CD8-positive, alpha-beta memory T cell (primary cell): ENCODE measurements around the gene SPTB. TPM values are rescaled to one million over a fixed set of nuclear protein-coding genes. Genes with fewer than 3 reads are reported as not detected.
A peak's percentile ranks its signal among the peaks of the same experiment; 100 is the strongest.

ENCODE experiments used
- CTCF ChIA-PET: fragments of 350-600 bp; sonication (Branson Sonifier 250); formaldehyde crosslinking; loops from one replicate; lab custom pipeline; 2021; ENCODE audit warnings: antibody characterized with exemption; lab: Charles Lee
- POLR2A ChIA-PET: fragments of 350-600 bp; sonication (Branson Sonifier 250); formaldehyde crosslinking; loops from one replicate; lab custom pipeline; 2021; ENCODE audit warnings: antibody characterized with exemption; lab: Charles Lee
- DNase-seq, 5 donors: peaks; one replicate each; pipeline versions ENCODE4 v3.0.0 to v3.0.0-alpha.2; 2020 to 2022; ENCODE audit warnings: mixed read lengths in 1 of 5
- H3K27ac ChIP-seq: one replicate; pipeline ENCODE4 v1.7.0; 2013; ENCODE audit warnings: low read depth, mild to moderate bottlenecking, low read length, moderate library complexity
- H3K27me3 ChIP-seq: 2 replicates; pipeline ENCODE4 v1.7.0; 2013; ENCODE audit warnings: low read length, mild to moderate bottlenecking; ENCODE audit not compliant: insufficient read depth, poor library complexity, severe bottlenecking
- H3K36me3 ChIP-seq: 2 replicates; pipeline ENCODE4 v1.7.0; 2013; ENCODE audit warnings: mild to moderate bottlenecking, low read length, moderate library complexity; ENCODE audit not compliant: insufficient read depth
- H3K4me1 ChIP-seq: 2 replicates; pipeline ENCODE4 v1.7.0; 2013; ENCODE audit warnings: mild to moderate bottlenecking, low read length, moderate library complexity; ENCODE audit not compliant: insufficient read depth
- H3K4me3 ChIP-seq: 2 replicates; pipeline ENCODE4 v1.7.0; 2013; ENCODE audit warnings: mild to moderate bottlenecking, low read length
- H3K9me3 ChIP-seq: 2 replicates; pipeline ENCODE4 v1.7.0; 2013; ENCODE audit warnings: mild to moderate bottlenecking, low read length
- H3K27ac Mint-ChIP-seq, 8 donors: one replicate each; pipeline ENCODE4 v1.8.0; 2020 to 2021; ENCODE audit warnings: mixed read lengths in 8 of 8, mild to moderate bottlenecking in 6 of 8, inconsistent platforms in 3 of 8, moderate library complexity in 3 of 8
- H3K27me3 Mint-ChIP-seq, 2 donors: one replicate each; pipeline ENCODE4 v1.8.0; 2020 to 2021; ENCODE audit warnings: mixed read lengths in 2 of 2, mild to moderate bottlenecking in 1 of 2, moderate library complexity in 1 of 2
- H3K36me3 Mint-ChIP-seq, 3 donors: one replicate each; pipeline ENCODE4 v1.8.0; 2020 to 2021; ENCODE audit warnings: mixed read lengths in 3 of 3, inconsistent platforms in 1 of 3, mild to moderate bottlenecking in 1 of 3
- H3K4me1 Mint-ChIP-seq, 3 donors: one replicate each; pipeline ENCODE4 v1.8.0; 2020 to 2021; ENCODE audit warnings: mixed read lengths in 3 of 3, inconsistent platforms in 1 of 3, mild to moderate bottlenecking in 1 of 3
- H3K4me3 Mint-ChIP-seq, 7 donors: one replicate each; pipeline ENCODE4 v1.8.0; 2020 to 2021; ENCODE audit warnings: mixed read lengths in 7 of 7, mild to moderate bottlenecking in 6 of 7, moderate library complexity in 4 of 7, inconsistent platforms in 2 of 7
- H3K9me3 Mint-ChIP-seq, 5 donors: one replicate each; pipeline ENCODE4 v1.8.0; 2020 to 2022; ENCODE audit warnings: mixed read lengths in 5 of 5, mild to moderate bottlenecking in 3 of 5, moderate library complexity in 2 of 5, inconsistent platforms in 1 of 5
- polyA plus RNA-seq: library from polyadenylated mRNA; unstranded; fragments of 300-500 nt; fragmentation: Illumina TruSeq; gene quantifications from one replicate; pipeline ENCODE4 v1.2.3, GENCODE V29; 2021
- total RNA-seq, 2 experiments: library from RNA; stranded (reverse); gene quantifications; one replicate each; pipeline ENCODE4 v1.2.3, GENCODE V29; 2021

The SPTB gene
- total and polyA plus RNA-seq, 3 experiments from 2014 or later = 0.09 to 0.18 (median 0.15) TPM

- peak overlapping the region in 1 of 7 donors; percentile 55 for H3K4me3 Mint-ChIP-seq
- Histone ChIP-seq H3K9me3 (peaks cover 5% of the 10 kb centered on the region), H3K27ac (no peak overlapping the region), H3K27me3 (no peaks in the 10 kb centered on the region), H3K4me1 (peaks cover 22% of the 10 kb centered on the region), H3K36me3 (no peaks in the 10 kb centered on the region), H3K4me3 (no peak overlapping the region)
- peaks cover 0 to 10% of the 10 kb centered on the region in 2 donors for H3K27me3 Mint-ChIP-seq
- H3K9me3 Mint-ChIP-seq = peaks cover 8 to 18% (median 11%) of the 10 kb centered on the region in 5 donors
- peak overlapping the region in 6 of 8 donors; percentile 21 to 95 (median 82) for H3K27ac Mint-ChIP-seq
- H3K36me3 Mint-ChIP-seq = peaks cover 0 to 16% (median 7%) of the 10 kb centered on the region in 3 donors
- ChIA-PET CTCF (no interaction called here), POLR2A (no interaction called here)
- DNase-seq = no peak
- peaks cover 60 to 97% (median 85%) of the 10 kb centered on the region in 3 donors for H3K4me1 Mint-ChIP-seq
Observed at GRCh38 chr14:64713677-64714076, 166.0 kb downstream of the SPTB start.

DNA sequence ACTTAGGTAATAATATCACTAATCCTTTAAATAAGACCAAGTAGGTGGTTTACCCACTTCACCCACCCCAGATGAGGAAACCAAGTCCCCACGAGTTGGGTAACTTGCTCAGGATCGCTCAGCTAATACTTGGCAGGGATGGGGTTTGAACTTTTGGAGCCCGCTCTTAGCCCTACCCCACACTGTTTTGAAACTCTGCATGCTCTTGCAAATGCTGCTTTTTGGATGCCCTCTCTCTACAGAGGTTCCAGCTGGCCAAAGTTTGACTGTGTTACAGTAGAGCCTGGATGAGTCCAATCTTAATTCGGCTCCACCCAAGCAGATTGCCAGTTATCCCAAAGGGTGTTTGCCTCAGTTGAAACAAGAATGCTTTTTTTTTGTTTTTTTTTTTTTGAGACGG, 168.7 kb downstream of the SPTB start:
- H3K27ac ChIP-seq = no peak overlapping the region
- H3K36me3 ChIP-seq = no peaks in the 10 kb centered on the region
- H3K9me3 ChIP-seq = peaks cover 5% of the 10 kb centered on the region
- Mint-ChIP-seq H3K9me3 (peaks cover 8 to 18% (median 11%) of the 10 kb centered on the region in 5 donors), H3K4me1 (peaks cover 61 to 94% (median 81%) of the 10 kb centered on the region in 3 donors), H3K4me3 (peak overlapping the region in 3 of 7 donors; percentile 12 to 52 (median 43)), H3K27me3 (peaks cover 3 to 18% of the 10 kb centered on the region in 2 donors), H3K36me3 (peaks cover 0 to 16% (median 7%) of the 10 kb centered on the region in 3 donors), H3K27ac (peak overlapping the region in 6 of 8 donors; percentile 17 to 98 (median 79))
- no peaks in the 10 kb centered on the region for H3K27me3 ChIP-seq
- CTCF ChIA-PET = no interaction called here
- H3K4me1 ChIP-seq = peaks cover 44% of the 10 kb centered on the region
- no peak overlapping the region for H3K4me3 ChIP-seq
- POLR2A ChIA-PET = interaction anchor here (0.6 kb wide), 1 partner anchor 1648 kb away, joined by 4 read pairs; no protein-coding TSS in a partner anchor
- DNase-seq = no peak

GRCh38 chr14:64709126-64709525, 170.6 kb downstream of the SPTB start:
- CTCF ChIA-PET = interaction anchor here (0.9 to 1.5 kb wide), 5 partner anchors 8 to 72 kb away, joined by 3 to 5 read pairs (median 3); no protein-coding TSS in a partner anchor
- peak overlapping the region; percentile 58 to 91 (median 76) for H3K4me3 Mint-ChIP-seq
- Histone ChIP-seq H3K27ac (peak overlapping the region; percentile 28), H3K4me1 (peaks cover 54% of the 10 kb centered on the region), H3K36me3 (no peaks in the 10 kb centered on the region), H3K4me3 (peak overlapping the region; percentile 43), H3K27me3 (no peaks in the 10 kb centered on the region), H3K9me3 (peaks cover 3% of the 10 kb centered on the region)
- H3K27ac Mint-ChIP-seq = peak overlapping the region; percentile 74 to 98 (median 92)
- peaks cover 64 to 86% (median 74%) of the 10 kb centered on the region in 3 donors for H3K4me1 Mint-ChIP-seq
- POLR2A ChIA-PET = interaction anchor here (1.6 to 1.8 kb wide), 2 partner anchors 8 to 14 kb away, joined by 5 to 6 read pairs; no protein-coding TSS in a partner anchor
- DNase-seq = no peak
- H3K9me3 Mint-ChIP-seq = peaks cover 5 to 15% (median 10%) of the 10 kb centered on the region in 5 donors
- peaks cover 0 to 11% (median 5%) of the 10 kb centered on the region in 3 donors for H3K36me3 Mint-ChIP-seq
- H3K27me3 Mint-ChIP-seq = peaks cover 6 to 29% of the 10 kb centered on the region in 2 donors

GRCh38 chr14:64708148-64709004, 171.3 kb downstream of the SPTB start:
- peaks cover 3 to 9% (median 5%) of the 10 kb centered on the region in 5 donors for H3K9me3 Mint-ChIP-seq
- H3K27me3 ChIP-seq = peaks cover 5% of the 10 kb centered on the region
- H3K36me3 ChIP-seq = no peaks in the 10 kb centered on the region
- H3K4me3 ChIP-seq = peak overlapping the region; percentile 43
- no peaks in the 10 kb centered on the region for H3K9me3 ChIP-seq
- ChIA-PET POLR2A (interaction anchor here (1.6 to 1.8 kb wide), 2 partner anchors 9 to 15 kb away, joined by 5 to 6 read pairs; no protein-coding TSS in a partner anchor), CTCF (interaction anchor here (0.8 to 2.1 kb wide), 6 partner anchors 9 to 71 kb away, joined by 3 to 5 read pairs (median 4); no protein-coding TSS in a partner anchor)
- H3K27ac Mint-ChIP-seq = peak overlapping the region; percentile 74 to 98 (median 92)
- DNase-seq = peak in 2 of 5 donors; percentile 31 to 43
- H3K4me1 Mint-ChIP-seq = peaks cover 67 to 85% (median 73%) of the 10 kb centered on the region in 3 donors
- H3K4me1 ChIP-seq = peaks cover 60% of the 10 kb centered on the region
- peak overlapping the region; percentile 28 for H3K27ac ChIP-seq
- peak overlapping the region; percentile 58 to 91 (median 76) for H3K4me3 Mint-ChIP-seq
- H3K36me3 Mint-ChIP-seq = peaks cover 0 to 5% (median 5%) of the 10 kb centered on the region in 3 donors
- H3K27me3 Mint-ChIP-seq = peaks cover 12 to 34% of the 10 kb centered on the region in 2 donors

GRCh38 chr14:64707661-64708060, 172.0 kb downstream of the SPTB start:
- POLR2A ChIA-PET = interaction anchor here (1.8 kb wide), 1 partner anchor 10 kb away, joined by 5 read pairs; no protein-coding TSS in a partner anchor

DNA sequence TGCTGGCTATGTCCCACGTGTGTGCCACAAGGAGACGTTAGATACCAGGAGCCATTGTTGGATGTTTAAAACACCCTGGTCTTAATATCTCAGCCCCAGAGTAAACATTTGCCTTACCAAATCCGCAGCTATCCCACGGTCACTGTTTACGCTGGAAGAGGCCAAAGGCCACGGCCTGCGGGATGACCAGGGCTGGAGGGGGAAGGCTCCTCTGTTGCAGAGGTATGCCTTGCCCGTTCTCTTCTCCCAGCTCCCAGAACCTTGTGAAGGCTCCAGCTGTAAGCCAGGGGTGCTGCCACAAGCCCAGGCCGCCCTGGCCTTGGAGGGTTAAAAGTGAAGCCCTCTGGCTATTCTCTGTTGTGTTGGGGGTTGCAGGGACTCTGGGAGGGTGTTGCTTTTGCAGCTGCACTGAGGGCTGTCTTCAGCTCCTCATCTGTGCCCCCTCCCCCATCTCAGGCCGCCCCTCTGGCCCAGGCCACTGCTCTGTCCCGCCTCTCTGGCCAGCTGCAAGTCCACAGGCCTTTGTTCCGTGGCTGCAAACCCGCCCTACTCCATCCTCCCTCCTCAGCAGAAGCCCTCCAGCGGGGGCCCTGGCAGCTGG, 173.0 kb downstream of the SPTB start:
- H3K27me3 ChIP-seq = peaks cover 19% of the 10 kb centered on the region
- Mint-ChIP-seq H3K27me3 (peaks cover 21 to 45% of the 10 kb centered on the region in 2 donors), H3K36me3 (no peaks in the 10 kb centered on the region), H3K4me1 (peaks cover 68 to 79% (median 71%) of the 10 kb centered on the region in 3 donors), H3K27ac (peak overlapping the region; percentile 5 to 98 (median 84)), H3K4me3 (peak overlapping the region in 6 of 7 donors; percentile 85 to 94 (median 90)), H3K9me3 (no peaks in the 10 kb centered on the region)
- H3K9me3 ChIP-seq = no peaks in the 10 kb centered on the region
- ChIA-PET CTCF (interaction anchor here (1.3 to 3.2 kb wide), 3 partner anchors 16 to 58 kb away, joined by 5 to 10 read pairs (median 8); no protein-coding TSS in a partner anchor), POLR2A (no interaction called here)
- no peak for DNase-seq
- H3K36me3 ChIP-seq = no peaks in the 10 kb centered on the region
- no peak overlapping the region for H3K4me3 ChIP-seq
- peaks cover 68% of the 10 kb centered on the region for H3K4me1 ChIP-seq
- no peak overlapping the region for H3K27ac ChIP-seq

More at GRCh38 chr14:64707661-64708060, 172.0 kb downstream of the SPTB start:
- H3K4me1 Mint-ChIP-seq = peaks cover 74 to 85% (median 74%) of the 10 kb centered on the region in 3 donors
- Histone ChIP-seq H3K36me3 (no peaks in the 10 kb centered on the region), H3K9me3 (no peaks in the 10 kb centered on the region), H3K27ac (no peak overlapping the region), H3K27me3 (peaks cover 12% of the 10 kb centered on the region), H3K4me1 (peaks cover 64% of the 10 kb centered on the region), H3K4me3 (no peak overlapping the region)
- peak overlapping the region; percentile 11 to 98 (median 84) for H3K27ac Mint-ChIP-seq
- peak overlapping the region; percentile 45 to 91 (median 72) for H3K4me3 Mint-ChIP-seq
- H3K27me3 Mint-ChIP-seq = peaks cover 17 to 41% of the 10 kb centered on the region in 2 donors
- CTCF ChIA-PET = interaction anchor here (0.8 to 2.1 kb wide), 3 partner anchors 16 to 57 kb away, joined by 3 to 5 read pairs (median 5); no protein-coding TSS in a partner anchor
- peaks cover 0 to 1% (median 0%) of the 10 kb centered on the region in 3 donors for H3K36me3 Mint-ChIP-seq
- peak in 1 of 5 donors; percentile 22 for DNase-seq
- H3K9me3 Mint-ChIP-seq = peaks cover 0 to 3% (median 0%) of the 10 kb centered on the region in 5 donors

DNA sequence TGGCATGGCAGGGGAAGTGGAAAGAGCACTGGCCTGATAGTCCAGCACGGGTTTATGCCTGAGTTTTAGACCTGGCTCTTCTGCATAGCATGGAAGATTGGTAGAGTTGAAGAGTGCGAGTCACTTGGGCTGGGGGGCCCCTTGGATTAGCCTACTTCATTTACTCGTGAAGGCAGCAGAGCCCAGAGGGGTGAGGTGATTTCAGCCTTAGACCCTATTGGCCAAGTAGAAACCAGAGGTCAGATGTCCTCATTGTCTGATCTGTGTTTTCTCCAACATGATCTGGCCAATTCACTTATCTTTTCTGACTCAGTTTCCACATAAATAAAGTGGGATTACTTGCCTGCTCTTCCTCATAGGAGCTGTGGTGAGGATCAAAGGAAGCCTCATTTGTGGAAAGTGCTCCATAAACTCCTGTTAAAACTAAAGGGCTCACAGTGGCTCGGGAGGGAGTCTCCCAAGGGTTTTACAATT, 173.6 kb downstream of the SPTB start:
- Histone ChIP-seq H3K36me3 (no peaks in the 10 kb centered on the region), H3K27me3 (peaks cover 23% of the 10 kb centered on the region), H3K9me3 (no peaks in the 10 kb centered on the region), H3K27ac (no peak overlapping the region), H3K4me3 (no peak overlapping the region), H3K4me1 (peaks cover 68% of the 10 kb centered on the region)
- Mint-ChIP-seq H3K27me3 (peaks cover 27 to 49% of the 10 kb centered on the region in 2 donors), H3K9me3 (no peaks in the 10 kb centered on the region), H3K27ac (peak overlapping the region; percentile 75 to 98 (median 91)), H3K4me1 (peaks cover 68 to 74% (median 69%) of the 10 kb centered on the region in 3 donors), H3K4me3 (peak overlapping the region; percentile 83 to 94 (median 88)), H3K36me3 (no peaks in the 10 kb centered on the region)
- CTCF ChIA-PET = interaction anchor here (1.3 to 3.2 kb wide), 3 partner anchors 11 to 34 kb away, joined by 3 to 10 read pairs (median 8); no protein-coding TSS in a partner anchor
- POLR2A ChIA-PET = no interaction called here
- no peak for DNase-seq
